Fibroblast of lung (primary cell): Measurements from ENCODE around the gene CHFR.

Experiments
- EZH2 ChIP-seq: IDR thresholded peaks from 2 replicates; pipeline ENCODE4 v1.5.1; 2012; ENCODE audit warnings: low read length, control low read depth, mild to moderate bottlenecking; ENCODE audit errors: missing control alignments
- TF ChIP-seq, protein P1 (sequence below), 2 donors: IDR thresholded peaks in 1 of 2; conservative IDR thresholded peaks in 1 of 2; 1 replicate in 1 of 2; 2 replicates in 1 of 2; pipeline ENCODE4 v1.5.1; 2011 to 2012; ENCODE audit warnings: low read length in 2 of 2, control low read depth in 1 of 2, inconsistent platforms in 1 of 2, low read depth in 1 of 2, mild to moderate bottlenecking in 1 of 2

GRCh38 chr12:132801741-132802140, 85.7 kb downstream of the CHFR start:
- TF ChIP-seq, protein P1, sequence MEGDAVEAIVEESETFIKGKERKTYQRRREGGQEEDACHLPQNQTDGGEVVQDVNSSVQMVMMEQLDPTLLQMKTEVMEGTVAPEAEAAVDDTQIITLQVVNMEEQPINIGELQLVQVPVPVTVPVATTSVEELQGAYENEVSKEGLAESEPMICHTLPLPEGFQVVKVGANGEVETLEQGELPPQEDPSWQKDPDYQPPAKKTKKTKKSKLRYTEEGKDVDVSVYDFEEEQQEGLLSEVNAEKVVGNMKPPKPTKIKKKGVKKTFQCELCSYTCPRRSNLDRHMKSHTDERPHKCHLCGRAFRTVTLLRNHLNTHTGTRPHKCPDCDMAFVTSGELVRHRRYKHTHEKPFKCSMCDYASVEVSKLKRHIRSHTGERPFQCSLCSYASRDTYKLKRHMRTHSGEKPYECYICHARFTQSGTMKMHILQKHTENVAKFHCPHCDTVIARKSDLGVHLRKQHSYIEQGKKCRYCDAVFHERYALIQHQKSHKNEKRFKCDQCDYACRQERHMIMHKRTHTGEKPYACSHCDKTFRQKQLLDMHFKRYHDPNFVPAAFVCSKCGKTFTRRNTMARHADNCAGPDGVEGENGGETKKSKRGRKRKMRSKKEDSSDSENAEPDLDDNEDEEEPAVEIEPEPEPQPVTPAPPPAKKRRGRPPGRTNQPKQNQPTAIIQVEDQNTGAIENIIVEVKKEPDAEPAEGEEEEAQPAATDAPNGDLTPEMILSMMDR (conservative IDR thresholded peaks at IDR 0.05 in 1 of 2, IDR thresholded peaks at IDR 0.05 in 1 of 2; ENCODE audit: low read depth in 1 of 2, low read length in 2 of 2), result no peak
- no peak for TF ChIP-seq EZH2
